Right lobe of liver (tissue), 6 donors: ENCODE data around the gene ARHGEF37. TPM values are rescaled to one million over a fixed set of nuclear protein-coding genes. Genes with fewer than 3 reads are reported as not detected.

Source experiments
- ATAC-seq, 4 donors: fragments of 200-7000 bp; cut with Tn5 transposase; one replicate each; pipeline ENCODE4 v1.9.1; 2020; ENCODE audit warnings: mild to moderate bottlenecking in 4 of 4, moderate library complexity in 4 of 4
- DNase-seq, 3 donors: peaks; one replicate each; pipeline ENCODE4 v3.0.0-alpha.2; 2020
- H3K27ac ChIP-seq, 3 donors: fragments of 200-600 bp; one replicate each; pipeline ENCODE4 v1.8.0; 2022
- H3K27me3 ChIP-seq, 2 donors: fragments of 200-600 bp; one replicate each; pipeline ENCODE4 v1.8.0; 2022
- H3K36me3 ChIP-seq, 4 donors: fragments of 200-600 bp; sonication (generic) in 1 of 4; one replicate each; pipeline versions ENCODE4 v1.5.1 to v1.8.0; 2017 to 2022; ENCODE audit warnings: control low read depth in 1 of 4
- H3K4me1 ChIP-seq, 4 donors: fragments of 200-600 bp; sonication (generic) in 1 of 4; one replicate each; pipeline versions ENCODE4 v1.5.1 to v1.8.0; 2017 to 2022; ENCODE audit warnings: control low read depth in 1 of 4
- H3K4me3 ChIP-seq, 3 donors: fragments of 200-600 bp; one replicate each; pipeline ENCODE4 v1.8.0; 2022
- H3K9me3 ChIP-seq, 4 donors: fragments of 200-600 bp; sonication (generic) in 1 of 4; one replicate each; pipeline versions ENCODE4 v1.5.1 to v1.8.0; 2017 to 2022; ENCODE audit warnings: control low read depth in 1 of 4
- POLR2A ChIP-seq: fragments of 450-650 bp; IDR thresholded peaks from one replicate; pipeline ENCODE4 v1.6.1; 2017; ENCODE audit warnings: antibody characterized with exemption, mild to moderate bottlenecking
- WGBS: methylation state at CpG from one replicate; pipeline ENCODE4 v1.1.6; 2018; ENCODE audit warnings: low coverage, low lambda C conversion rate; ENCODE audit not compliant: insufficient coverage; ENCODE audit errors: missing lambda C conversion rate; 5-methylcytosine and 5-hydroxymethylcytosine counted together
- intact Hi-C, 2 donors: fragments of 100-400 bp; cut with DNase I; formaldehyde crosslinking; loops; one replicate each; pipeline versions ENCODE4 v1.11.2 to v1.14.1; 2022
- total RNA-seq, 6 experiments: library from RNA; depleted of rRNA in 2 of 6; stranded (reverse); fragments of >200 nt in 2 of 6; fragmentation: NEBNext Ultra II Directional in 3 of 6; extraction: Animal tissue kit (Norgen Biotek cat#: 25700) in 3 of 6; gene quantifications; one replicate each; pipeline versions ENCODE4 v1.1.0 to v1.2.4, GENCODE V29; 2016 to 2023
- TF ChIP-seq, protein P1 (sequence below), 4 donors: fragments of 200-600 bp in 3 of 4; fragments of 450-650 bp in 1 of 4; IDR thresholded peaks; one replicate each; pipeline versions ENCODE4 v1.5.1 to v1.8.0; 2016 to 2022; ENCODE audit warnings: antibody characterized with exemption in 4 of 4, mild to moderate bottlenecking in 2 of 4
- donor health status: DM: no; HTN: yes; CAD: no.
- donor health status: DM: no; HTN: no; CAD: no.
- donor health status: DM: no; HTN: no; CAD: no.
- donor health status: DM: no; HTN: yes; CAD: no.
- donor health status: DM: no; HTN: yes; CAD: no.

Gene ARHGEF37
- total RNA-seq, 6 experiments from 2014 or later: 1.6 to 7.3 (median 2.1) TPM

DNA sequence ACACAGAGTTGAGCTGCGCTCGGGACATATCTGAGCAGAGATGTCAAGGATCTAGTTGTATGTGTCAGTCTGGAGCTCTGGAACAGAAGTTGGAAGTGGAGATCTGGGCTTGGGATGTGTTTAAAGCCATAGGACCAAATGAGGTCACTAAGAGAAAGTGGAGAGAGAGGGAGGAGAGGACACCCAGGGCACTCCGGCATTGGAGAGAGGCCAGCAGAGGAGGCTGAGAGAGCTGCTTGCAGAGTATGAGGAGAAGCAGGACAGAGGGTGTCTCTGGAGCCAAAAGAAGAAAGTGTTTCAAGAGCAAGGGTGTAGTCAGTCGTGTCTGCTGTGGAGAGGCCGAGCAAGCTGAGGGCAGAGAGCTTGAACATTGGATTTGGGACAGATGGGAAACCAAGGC, 34.7 kb downstream of the ARHGEF37 start:
- intact Hi-C loops: no loop called here
- WGBS: 56% methylated on average over 5 of the region's 5 CpGs
- TF ChIP-seq POLR2A: no peak
- TF ChIP-seq, protein P1, sequence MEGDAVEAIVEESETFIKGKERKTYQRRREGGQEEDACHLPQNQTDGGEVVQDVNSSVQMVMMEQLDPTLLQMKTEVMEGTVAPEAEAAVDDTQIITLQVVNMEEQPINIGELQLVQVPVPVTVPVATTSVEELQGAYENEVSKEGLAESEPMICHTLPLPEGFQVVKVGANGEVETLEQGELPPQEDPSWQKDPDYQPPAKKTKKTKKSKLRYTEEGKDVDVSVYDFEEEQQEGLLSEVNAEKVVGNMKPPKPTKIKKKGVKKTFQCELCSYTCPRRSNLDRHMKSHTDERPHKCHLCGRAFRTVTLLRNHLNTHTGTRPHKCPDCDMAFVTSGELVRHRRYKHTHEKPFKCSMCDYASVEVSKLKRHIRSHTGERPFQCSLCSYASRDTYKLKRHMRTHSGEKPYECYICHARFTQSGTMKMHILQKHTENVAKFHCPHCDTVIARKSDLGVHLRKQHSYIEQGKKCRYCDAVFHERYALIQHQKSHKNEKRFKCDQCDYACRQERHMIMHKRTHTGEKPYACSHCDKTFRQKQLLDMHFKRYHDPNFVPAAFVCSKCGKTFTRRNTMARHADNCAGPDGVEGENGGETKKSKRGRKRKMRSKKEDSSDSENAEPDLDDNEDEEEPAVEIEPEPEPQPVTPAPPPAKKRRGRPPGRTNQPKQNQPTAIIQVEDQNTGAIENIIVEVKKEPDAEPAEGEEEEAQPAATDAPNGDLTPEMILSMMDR (IDR thresholded peaks at IDR 0.05): no peak

DNA sequence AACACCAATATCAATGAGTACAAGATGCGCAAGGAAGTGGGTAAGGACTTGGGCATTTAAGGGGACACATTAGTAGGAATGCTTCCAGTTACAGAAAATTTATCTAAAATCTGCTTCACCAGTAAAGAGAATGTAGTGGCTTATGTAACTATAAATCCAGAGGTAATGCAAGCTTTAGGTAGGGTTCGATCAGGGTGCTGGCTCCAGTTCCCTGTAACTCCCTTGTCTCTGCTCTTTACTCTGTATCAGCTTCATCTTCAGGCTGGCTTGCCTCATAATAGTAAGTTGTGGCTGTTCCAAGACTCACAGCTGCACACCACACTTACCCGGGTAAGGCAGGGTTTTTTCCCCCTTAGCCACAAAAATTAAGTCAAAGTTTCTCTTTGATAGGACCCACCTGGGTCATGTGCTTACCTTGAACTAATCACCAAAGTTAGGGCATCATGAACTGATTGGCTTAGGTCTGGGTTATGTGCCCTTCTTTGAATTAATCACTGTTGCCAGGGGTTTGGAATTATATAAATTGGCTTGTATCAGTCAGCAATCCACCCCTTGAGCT, 35.5 kb downstream of the ARHGEF37 start:
- intact Hi-C loops: no loop called here
- DNase-seq (no peak), ATAC-seq (no peak)
- Histone ChIP-seq H3K9me3 (no peaks in the 10 kb centered on the region), H3K4me1 (no peaks in the 10 kb centered on the region), H3K27ac (no peak overlapping the region), H3K27me3 (no peaks in the 10 kb centered on the region), H3K36me3 (peaks cover 0 to 3% (median 0%) of the 10 kb centered on the region in 4 donors), H3K4me3 (no peak overlapping the region)
- WGBS: 65% methylated on average over 2 of the region's 3 CpGs
- TF ChIP-seq, protein P1 (IDR thresholded peaks at IDR 0.05): no peak
- TF ChIP-seq POLR2A: no peak

More for the DNA sequence above, 34.7 kb downstream of the ARHGEF37 start:
- Histone ChIP-seq H3K27ac (no peak overlapping the region), H3K4me3 (no peak overlapping the region), H3K9me3 (no peaks in the 10 kb centered on the region), H3K4me1 (peaks cover 0 to 8% (median 0%) of the 10 kb centered on the region in 4 donors), H3K27me3 (no peaks in the 10 kb centered on the region), H3K36me3 (peaks cover 0 to 3% (median 0%) of the 10 kb centered on the region in 4 donors)
- DNase-seq: no peak
- peak in 1 of 4 donors; percentile 15 for ATAC-seq

DNA sequence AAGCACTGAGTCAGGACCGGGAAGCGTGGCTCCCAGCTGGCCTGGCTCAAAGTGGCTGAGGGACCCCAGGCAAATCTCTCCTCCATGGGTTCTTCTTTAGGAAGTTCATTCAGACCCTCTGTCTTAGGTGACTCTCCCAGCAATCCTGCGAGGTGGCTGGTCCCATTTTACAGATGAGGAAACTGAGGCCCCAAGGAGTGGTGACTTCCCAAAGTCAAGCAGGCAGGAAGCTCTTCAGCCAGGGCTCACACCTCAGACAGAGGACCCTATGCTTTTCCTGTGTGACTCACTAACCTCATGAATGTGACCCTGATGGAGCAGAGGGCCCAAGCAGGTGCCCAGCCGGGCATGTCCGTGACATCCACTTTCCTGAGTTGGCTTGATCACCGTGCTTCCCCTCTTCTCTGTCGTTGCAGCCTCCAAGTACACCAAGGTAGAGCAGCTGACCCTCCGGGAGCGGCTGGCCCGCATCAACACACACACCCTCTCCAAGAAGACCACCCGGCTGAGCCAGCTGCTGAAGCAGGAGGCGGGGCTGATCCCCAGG, 36.5 kb downstream of the ARHGEF37 start:
- 100% methylated on average over 2 of the region's 12 CpGs for WGBS
- no peak for ATAC-seq
- Histone ChIP-seq H3K27me3 (no peaks in the 10 kb centered on the region), H3K9me3 (no peaks in the 10 kb centered on the region), H3K36me3 (peaks cover 0 to 3% (median 0%) of the 10 kb centered on the region in 4 donors), H3K4me3 (no peak overlapping the region), H3K27ac (no peak overlapping the region), H3K4me1 (no peaks in the 10 kb centered on the region)
- intact Hi-C loops: no loop called here
- no peak for DNase-seq
- TF ChIP-seq, protein P1 (IDR thresholded peaks at IDR 0.05): no peak
- no peak for TF ChIP-seq POLR2A

DNA sequence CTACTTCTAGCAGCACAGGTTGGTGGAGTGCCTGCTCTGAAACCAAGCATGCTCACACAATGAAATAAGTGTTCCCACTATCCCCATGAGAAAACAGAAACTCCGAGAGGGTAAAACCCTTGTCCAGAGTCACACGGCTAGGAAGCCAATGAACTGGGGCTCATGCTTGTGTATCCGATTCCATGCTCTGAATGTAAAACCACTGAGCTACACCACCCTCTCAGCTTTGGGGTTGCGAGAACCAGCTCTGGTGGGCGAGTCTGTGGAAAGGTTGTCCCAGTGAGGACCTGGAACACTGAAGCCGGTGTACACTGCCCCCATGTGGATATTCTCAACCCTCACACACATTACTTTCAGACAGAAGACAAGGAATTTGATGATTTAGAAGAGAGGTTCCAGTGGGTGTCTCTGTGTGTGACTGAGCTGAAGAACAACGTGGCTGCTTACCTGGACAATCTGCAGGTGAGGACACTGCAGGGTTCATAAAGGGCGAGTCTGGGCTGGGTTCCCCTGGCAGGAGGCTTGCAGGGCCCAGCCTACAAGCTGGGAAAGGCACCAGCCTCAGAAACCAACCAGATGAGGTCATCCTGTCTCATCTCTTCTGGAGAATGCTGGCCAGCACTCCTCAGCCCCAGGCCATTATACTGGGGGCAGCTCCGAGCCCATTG, 37.4 kb downstream of the ARHGEF37 start:
- Histone ChIP-seq H3K36me3 (peaks cover 0 to 3% (median 0%) of the 10 kb centered on the region in 4 donors), H3K27me3 (no peaks in the 10 kb centered on the region), H3K4me3 (no peak overlapping the region), H3K4me1 (no peaks in the 10 kb centered on the region), H3K27ac (no peak overlapping the region), H3K9me3 (no peaks in the 10 kb centered on the region)
- ATAC-seq (peak; percentile 78 to 92 (median 86)), DNase-seq (no peak)
- 49% methylated on average over 7 of the region's 9 CpGs for WGBS
- TF ChIP-seq POLR2A: no peak
- TF ChIP-seq, protein P1 (IDR thresholded peaks at IDR 0.05): peak; percentile 56 to 70 (median 68)
- intact Hi-C loops: no loop called here
